Loucy (cell line): ENCODE data around the gene C1orf232.

Experiments
- H2AFZ ChIP-seq: fragments of 200-600 bp; sonication (generic); 2 replicates; pipeline ENCODE4 v1.6.0; 2016; ENCODE audit warnings: antibody characterized with exemption, mild to moderate bottlenecking, low read length, moderate library complexity
- H3F3A ChIP-seq: fragments of 200-600 bp; 2 replicates; pipeline ENCODE4 v1.6.0; 2016; ENCODE audit warnings: antibody characterized with exemption, low read depth, mild to moderate bottlenecking
- H3K27me3 ChIP-seq: fragments of 200-600 bp; sonication (generic); 2 replicates; pipeline ENCODE4 v1.6.1; 2014; ENCODE audit warnings: low read length, mild to moderate bottlenecking; ENCODE audit not compliant: insufficient read depth, poor library complexity, severe bottlenecking
- H3K36me3 ChIP-seq: fragments of 200-600 bp; sonication (generic); 2 replicates; pipeline ENCODE4 v1.6.1; 2016; ENCODE audit warnings: low read length; ENCODE audit not compliant: insufficient read depth
- H3K4me1 ChIP-seq: fragments of 200-600 bp; sonication (generic); 2 replicates; pipeline ENCODE4 v1.5.1; 2014; ENCODE audit warnings: low read length, mild to moderate bottlenecking; ENCODE audit not compliant: insufficient read depth, poor library complexity, severe bottlenecking
- H3K4me2 ChIP-seq: fragments of 200-600 bp; sonication (generic); 2 replicates; pipeline ENCODE4 v1.6.0; 2014; ENCODE audit warnings: antibody characterized with exemption, low read length, low read depth, mild to moderate bottlenecking; ENCODE audit not compliant: poor library complexity, severe bottlenecking
- H3K4me3 ChIP-seq: fragments of 200-600 bp; sonication (generic); 2 replicates; pipeline ENCODE4 v1.5.1; 2014; ENCODE audit warnings: low read length, mild to moderate bottlenecking, mixed read lengths; ENCODE audit not compliant: poor library complexity, severe bottlenecking
- H3K79me2 ChIP-seq: fragments of 200-600 bp; sonication (generic); 2 replicates; pipeline ENCODE4 v1.6.1; 2014; ENCODE audit warnings: low read length; ENCODE audit not compliant: insufficient read depth
- H3K9ac ChIP-seq: fragments of 200-600 bp; sonication (generic); 2 replicates; pipeline ENCODE4 v1.6.0; 2014; ENCODE audit warnings: mild to moderate bottlenecking, low read depth, low read length, moderate library complexity; ENCODE audit not compliant: poor library complexity, severe bottlenecking
- H3K9me2 ChIP-seq: fragments of 200-600 bp; sonication (generic); replicated peaks from 2 replicates; pipeline ENCODE4 v1.6.1; 2016; ENCODE audit warnings: low read depth, low read length, mixed read lengths
- H3K9me3 ChIP-seq: fragments of 200-600 bp; sonication (generic); 2 replicates; pipeline ENCODE4 v1.6.1; 2014; ENCODE audit warnings: mild to moderate bottlenecking, antibody characterized with exemption, low read length, low read depth; ENCODE audit not compliant: insufficient read depth
- H4K20me1 ChIP-seq: fragments of 200-600 bp; sonication (generic); 2 replicates; pipeline ENCODE4 v1.6.0; 2014; ENCODE audit warnings: antibody characterized with exemption, low read length, mild to moderate bottlenecking; ENCODE audit not compliant: insufficient read depth, poor library complexity, severe bottlenecking
- EZH2phosphoT487 ChIP-seq: fragments of 200-600 bp; IDR thresholded peaks from 2 replicates; pipeline ENCODE4 v1.6.1; 2018; ENCODE audit warnings: antibody characterized with exemption, mild to moderate bottlenecking, moderate library complexity, borderline replicate concordance
- TF ChIP-seq, protein P1 (sequence below): fragments of 200-600 bp; sonication (generic); conservative IDR thresholded peaks from 2 replicates; pipeline ENCODE4 v1.5.1; 2014; ENCODE audit warnings: mild to moderate bottlenecking, antibody characterized with exemption, low read length

C1orf232 gene

DNA sequence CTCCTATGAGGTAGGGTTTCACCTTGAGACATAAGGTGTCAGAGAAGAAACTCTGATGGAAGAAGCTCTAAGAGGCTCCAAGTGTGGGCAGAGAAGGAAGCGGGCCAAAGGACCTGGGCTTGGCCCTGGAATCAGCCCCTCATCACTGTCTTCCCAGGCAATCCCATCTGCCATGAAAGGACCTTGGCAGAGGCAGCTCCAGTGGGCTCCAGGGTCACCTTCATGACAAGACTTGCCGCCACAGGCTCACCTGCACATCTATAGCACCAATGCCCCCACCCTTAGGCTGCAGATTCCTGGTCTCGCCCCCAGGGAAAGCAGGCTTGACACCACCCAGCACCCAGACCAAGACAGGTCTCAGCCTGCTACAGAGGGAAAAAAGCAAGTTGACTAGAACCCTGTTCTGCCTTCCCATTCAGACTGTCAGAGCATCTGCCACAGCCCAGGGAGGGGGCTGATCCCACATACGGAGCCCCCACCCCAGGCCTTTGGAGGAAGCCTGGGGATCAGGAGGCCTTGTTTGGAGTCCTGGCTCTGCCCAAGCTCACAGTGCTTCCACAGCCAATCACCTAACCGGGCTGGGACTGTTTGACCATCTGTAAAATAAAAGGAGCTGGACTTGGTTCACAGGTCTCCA, 10.4 kb downstream of the C1orf232 start:
- Histone ChIP-seq H3F3A (no peaks in the 10 kb centered on the region), H3K79me2 (peaks cover 32% of the 10 kb centered on the region), H3K4me2 (peak overlapping the region; percentile 98), H3K9ac (peak overlapping the region; percentile 90), H2AFZ (no peak overlapping the region), H3K36me3 (no peaks in the 10 kb centered on the region), H3K27me3 (no peaks in the 10 kb centered on the region), H3K4me3 (peak overlapping the region; percentile 76), H3K9me2 (no peaks in the 10 kb centered on the region), H3K4me1 (peaks cover 67% of the 10 kb centered on the region), H3K9me3 (no peaks in the 10 kb centered on the region), H4K20me1 (no peaks in the 10 kb centered on the region)
- TF ChIP-seq EZH2phosphoT487: no peak
- TF ChIP-seq, protein P1, sequence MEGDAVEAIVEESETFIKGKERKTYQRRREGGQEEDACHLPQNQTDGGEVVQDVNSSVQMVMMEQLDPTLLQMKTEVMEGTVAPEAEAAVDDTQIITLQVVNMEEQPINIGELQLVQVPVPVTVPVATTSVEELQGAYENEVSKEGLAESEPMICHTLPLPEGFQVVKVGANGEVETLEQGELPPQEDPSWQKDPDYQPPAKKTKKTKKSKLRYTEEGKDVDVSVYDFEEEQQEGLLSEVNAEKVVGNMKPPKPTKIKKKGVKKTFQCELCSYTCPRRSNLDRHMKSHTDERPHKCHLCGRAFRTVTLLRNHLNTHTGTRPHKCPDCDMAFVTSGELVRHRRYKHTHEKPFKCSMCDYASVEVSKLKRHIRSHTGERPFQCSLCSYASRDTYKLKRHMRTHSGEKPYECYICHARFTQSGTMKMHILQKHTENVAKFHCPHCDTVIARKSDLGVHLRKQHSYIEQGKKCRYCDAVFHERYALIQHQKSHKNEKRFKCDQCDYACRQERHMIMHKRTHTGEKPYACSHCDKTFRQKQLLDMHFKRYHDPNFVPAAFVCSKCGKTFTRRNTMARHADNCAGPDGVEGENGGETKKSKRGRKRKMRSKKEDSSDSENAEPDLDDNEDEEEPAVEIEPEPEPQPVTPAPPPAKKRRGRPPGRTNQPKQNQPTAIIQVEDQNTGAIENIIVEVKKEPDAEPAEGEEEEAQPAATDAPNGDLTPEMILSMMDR: no peak

DNA sequence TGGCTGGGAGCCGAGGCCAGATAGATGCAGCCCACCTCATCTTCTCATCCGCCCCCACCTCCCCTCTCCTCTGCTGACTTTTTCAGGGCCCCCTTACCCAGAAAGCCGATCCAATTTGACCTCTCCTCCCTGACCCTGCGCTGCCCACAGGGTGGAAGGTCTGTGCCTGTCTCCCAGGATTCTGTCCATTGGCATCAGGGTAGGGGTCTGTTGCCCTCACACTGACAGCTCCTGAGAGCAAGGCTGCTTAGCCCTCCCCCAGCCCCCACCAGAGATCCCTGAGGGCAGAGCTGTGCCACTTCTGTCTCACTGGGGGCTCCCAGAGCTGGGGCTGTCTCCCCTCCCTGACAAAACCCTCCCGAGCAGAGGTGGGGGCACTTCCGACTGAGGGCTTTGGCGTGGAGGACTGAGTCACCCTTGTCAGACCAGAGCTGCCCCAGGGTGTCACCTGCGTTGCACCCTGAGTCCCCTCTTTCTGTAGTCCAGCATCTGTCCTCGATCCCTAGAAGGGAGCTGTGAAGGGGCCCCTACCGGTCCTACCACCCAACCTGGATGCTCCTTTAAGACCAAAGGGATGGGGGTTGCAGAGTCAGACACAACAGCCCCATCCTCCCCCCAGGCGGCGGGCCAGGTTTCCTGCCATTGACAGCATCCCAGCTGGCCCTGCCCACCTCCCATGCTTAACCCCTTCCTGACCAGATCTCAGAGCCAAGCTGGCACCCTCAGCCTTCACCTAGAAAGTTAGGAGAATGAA, 12.3 kb downstream of the C1orf232 start:
- Histone ChIP-seq H3K36me3 (no peaks in the 10 kb centered on the region), H3K79me2 (peaks cover 26% of the 10 kb centered on the region), H4K20me1 (no peaks in the 10 kb centered on the region), H3K4me3 (peak overlapping the region; percentile 60), H3K4me2 (peak overlapping the region; percentile 69), H3K27me3 (no peaks in the 10 kb centered on the region), H3K4me1 (peaks cover 60% of the 10 kb centered on the region), H3K9me2 (no peaks in the 10 kb centered on the region), H3K9ac (peak overlapping the region; percentile 52), H2AFZ (peak overlapping the region; percentile 41), H3F3A (no peaks in the 10 kb centered on the region), H3K9me3 (no peaks in the 10 kb centered on the region)
- TF ChIP-seq, protein P1: no peak
- no peak for TF ChIP-seq EZH2phosphoT487

DNA sequence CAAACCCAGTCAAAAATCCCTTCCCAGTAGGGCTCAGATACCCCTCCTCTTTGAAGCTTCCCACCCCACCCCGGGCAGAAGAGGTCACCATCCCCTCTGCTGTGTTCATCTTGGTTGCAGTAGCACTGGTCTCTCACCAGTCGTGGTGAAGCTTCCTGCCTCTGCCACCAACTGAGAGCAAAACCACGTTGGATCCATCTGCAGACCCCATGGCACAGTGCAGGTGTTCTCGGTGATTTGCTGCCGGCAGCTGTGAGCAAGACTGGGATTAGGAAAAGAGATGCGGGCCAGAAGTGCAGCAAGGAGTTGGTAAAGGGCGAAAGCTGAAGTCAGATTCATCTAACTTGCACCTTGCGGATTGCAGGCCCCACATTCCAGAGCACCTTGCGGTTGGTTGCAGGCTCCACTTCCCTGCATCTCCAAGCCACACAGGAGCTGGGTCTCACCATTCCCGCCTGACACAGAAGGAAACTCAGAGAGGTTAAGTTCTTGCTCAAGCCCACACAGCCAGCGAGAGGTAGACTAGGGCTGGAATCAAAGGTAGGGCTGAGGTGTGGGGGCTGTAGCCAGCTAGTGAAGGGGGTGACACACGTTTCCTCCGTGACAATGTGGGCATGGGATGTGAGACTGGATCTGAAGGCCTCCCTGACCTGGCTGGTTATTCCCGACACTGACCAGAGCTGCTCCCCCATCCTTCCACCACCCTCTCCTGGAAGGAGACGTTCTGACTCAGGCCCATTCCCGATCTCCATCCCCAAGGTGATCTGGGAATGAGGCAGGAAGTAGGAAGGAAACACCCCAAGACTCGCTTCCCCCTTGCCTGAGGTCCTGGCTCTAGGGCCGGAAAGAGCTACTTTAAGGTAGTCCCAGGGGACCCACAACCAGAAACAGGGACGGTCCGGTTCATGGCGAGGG, 13.1 kb downstream of the C1orf232 start:
- Histone ChIP-seq H3K36me3 (no peaks in the 10 kb centered on the region), H3K4me2 (peak overlapping the region; percentile 69)

More for the DNA sequence above, 13.1 kb downstream of the C1orf232 start:
- Histone ChIP-seq H3K9me3 (no peaks in the 10 kb centered on the region), H2AFZ (no peak overlapping the region), H3K4me3 (peak overlapping the region; percentile 60), H4K20me1 (no peaks in the 10 kb centered on the region), H3K79me2 (peaks cover 17% of the 10 kb centered on the region), H3F3A (no peaks in the 10 kb centered on the region), H3K4me1 (peaks cover 52% of the 10 kb centered on the region), H3K27me3 (no peaks in the 10 kb centered on the region), H3K9me2 (no peaks in the 10 kb centered on the region), H3K9ac (peak overlapping the region; percentile 52)
- TF ChIP-seq EZH2phosphoT487: no peak
- TF ChIP-seq, protein P1: no peak
